GM21825 (cell line): ENCODE data around the gene SUCNR1.

Experiments
- ATAC-seq: cut with Tn5 transposase; IDR thresholded peaks from one replicate; pipeline ENCODE4 v1.9.1; 2021; ENCODE audit warnings: mild to moderate bottlenecking, moderate library complexity; ENCODE audit not compliant: unreplicated experiment

SUCNR1 gene

DNA sequence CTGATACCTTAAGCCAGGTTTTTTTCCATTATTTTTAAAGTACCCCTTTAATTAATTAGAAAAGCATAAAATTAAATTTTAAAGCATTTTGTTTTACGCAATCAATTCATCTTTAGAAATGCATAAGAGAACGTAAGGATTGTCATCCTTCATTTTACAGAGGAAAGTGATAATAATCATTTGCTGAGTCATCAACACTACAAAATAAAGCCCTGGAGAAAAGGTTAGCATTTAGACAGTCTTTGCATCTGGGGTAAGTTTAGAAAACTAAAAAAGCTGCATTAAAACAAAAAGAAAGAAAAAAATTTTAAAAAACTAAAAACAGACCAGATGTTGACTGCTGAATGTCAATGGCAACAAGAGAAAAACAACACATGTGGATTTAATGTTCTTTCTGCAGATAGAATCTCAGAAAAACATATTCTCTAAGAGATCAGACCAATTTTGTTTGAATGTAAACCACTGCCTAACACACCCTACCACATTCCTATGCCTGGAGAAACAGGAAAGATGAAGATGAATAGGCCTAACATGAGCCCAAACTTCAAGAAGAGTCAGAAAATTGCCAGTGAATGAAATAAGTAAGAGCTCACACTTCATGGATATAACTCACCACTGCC is 59.9 kb downstream of the SUCNR1 start:
- ATAC-seq: no peak
